ENCODE measurements around the gene SIRT4. TPM values are rescaled to one million over a fixed set of nuclear protein-coding genes. Genes with fewer than 3 reads are reported as not detected.

SIRT4 gene
- total and polyA plus RNA-seq, 11 donors: 3.0 to 10.6 (median 4.7) TPM

GRCh38 chr12:120342175-120343038 lies 40.3 kb downstream of the SIRT4 start:
- Histone ChIP-seq H3K4me1 (no peaks in the 10 kb centered on the region), H3K27me3 (no peaks in the 10 kb centered on the region), H3K9me3 (no peaks in the 10 kb centered on the region), H3K4me3 (no peak overlapping the region), H3K36me3 (peaks cover 0 to 8% (median 0%) of the 10 kb centered on the region in 9 donors), H3K27ac (no peak overlapping the region)
- DNase-seq (no peak), ATAC-seq (no peak)
- TF ChIP-seq CTCF (IDR thresholded peaks at IDR 0.05) (no peak), POLR2A (IDR thresholded peaks at IDR 0.05) (no peak)
- intact Hi-C loops (cut with DNase I): no loop called here
- WGBS, 4 donors: 62 to 69% (median 66%) methylated on average over 26 to 30 of the region's 30 CpGs

GRCh38 chr12:120343039-120343537 lies 41.0 kb downstream of the SIRT4 start:
- DNase-seq: no peak
- no peak overlapping the region for H3K27ac ChIP-seq
- no peaks in the 10 kb centered on the region for H3K9me3 ChIP-seq
- no peaks in the 10 kb centered on the region for H3K27me3 ChIP-seq
- H3K36me3 ChIP-seq: peaks cover 0 to 8% (median 0%) of the 10 kb centered on the region in 9 donors
- H3K4me3 ChIP-seq: no peak overlapping the region
- no peak for ATAC-seq
- intact Hi-C loops (cut with DNase I): no loop called here
- 62 to 81% (median 72%) methylated on average over 10 of the region's 10 CpGs for WGBS, 4 donors
- TF ChIP-seq POLR2A (IDR thresholded peaks at IDR 0.05): no peak
- TF ChIP-seq CTCF (IDR thresholded peaks at IDR 0.05): no peak
- H3K4me1 ChIP-seq: no peaks in the 10 kb centered on the region

GRCh38 chr12:120343692-120344091 lies 41.6 kb downstream of the SIRT4 start:
- intact Hi-C loops (cut with DNase I): no loop called here
- TF ChIP-seq POLR2A (IDR thresholded peaks at IDR 0.05): no peak
- TF ChIP-seq CTCF (IDR thresholded peaks at IDR 0.05): no peak
- Histone ChIP-seq H3K4me3 (no peak overlapping the region), H3K4me1 (no peaks in the 10 kb centered on the region), H3K9me3 (no peaks in the 10 kb centered on the region), H3K27ac (no peak overlapping the region), H3K27me3 (no peaks in the 10 kb centered on the region), H3K36me3 (peaks cover 0 to 8% (median 0%) of the 10 kb centered on the region in 9 donors)
- no peak for ATAC-seq
- WGBS, 4 donors: 87 to 93% (median 92%) methylated on average over 8 of the region's 8 CpGs
- DNase-seq: no peak

GRCh38 chr12:120346031-120346430 lies 43.9 kb downstream of the SIRT4 start:
- H3K4me1 ChIP-seq: no peaks in the 10 kb centered on the region
- H3K4me3 ChIP-seq: no peak overlapping the region
- no peak overlapping the region for H3K27ac ChIP-seq
- no peaks in the 10 kb centered on the region for H3K27me3 ChIP-seq
- H3K36me3 ChIP-seq: peaks cover 0 to 8% (median 0%) of the 10 kb centered on the region in 9 donors
- 89 to 93% (median 91%) methylated on average over 15 of the region's 15 CpGs for WGBS, 4 donors
- DNase-seq (no peak), ATAC-seq (no peak)
- H3K9me3 ChIP-seq: no peaks in the 10 kb centered on the region
- intact Hi-C loops (cut with DNase I): no loop called here
- TF ChIP-seq CTCF (IDR thresholded peaks at IDR 0.05): no peak
- TF ChIP-seq POLR2A (IDR thresholded peaks at IDR 0.05): no peak
